HG03175 (cell line): ENCODE data around the gene PPIG.
"Not testable (repeated sequence)": the region's sequence is repeated elsewhere in the genome, so short reads cannot be mapped to it uniquely, and the experiment has no call there.

Experiments used
- ATAC-seq: cut with Tn5 transposase; IDR thresholded peaks from one replicate; pipeline ENCODE4 v1.9.1; 2021; ENCODE audit warnings: mild to moderate bottlenecking, moderate library complexity; ENCODE audit not compliant: unreplicated experiment

The PPIG gene

GRCh38 chr2:169584005-169584877 is at the start of gene PPIG:
Gene PPIG (plus strand): TSS chr2:169584351. CDS start chr2:169604042, 19,691 bp downstream.
- peak; percentile 91 for ATAC-seq

GRCh38 chr2:169539460-169539859 is 44.7 kb upstream of the PPIG start:
- ATAC-seq: not testable (repeated sequence)

GRCh38 chr2:169540146-169540545 is 44.0 kb upstream of the PPIG start:
- no peak for ATAC-seq

GRCh38 chr2:169542433-169542832 is 41.7 kb upstream of the PPIG start:
- no peak for ATAC-seq

GRCh38 chr2:169546756-169547155 is 37.4 kb upstream of the PPIG start:
- ATAC-seq: no peak

GRCh38 chr2:169561364-169561763 is 22.8 kb upstream of the PPIG start:
- ATAC-seq: no peak

- not testable (repeated sequence) for ATAC-seq
These were observed 22.1 kb upstream of the PPIG start for GRCh38 chr2:169562084-169562483.

- ATAC-seq: no peak
These were observed 21.6 kb upstream of the PPIG start for GRCh38 chr2:169562519-169562918.

- no peak for ATAC-seq
These were observed 18.5 kb upstream of the PPIG start for GRCh38 chr2:169565686-169566085.

- ATAC-seq: no peak
These were observed 14.2 kb upstream of the PPIG start for GRCh38 chr2:169569948-169570347.

- not testable (repeated sequence) for ATAC-seq
These were observed 13.4 kb upstream of the PPIG start for GRCh38 chr2:169570752-169571151.

- no peak for ATAC-seq
These were observed 12.6 kb upstream of the PPIG start for GRCh38 chr2:169571571-169571970.

GRCh38 chr2:169572189-169572588 is 12.0 kb upstream of the PPIG start:
- ATAC-seq: no peak

GRCh38 chr2:169572821-169573159 is 11.4 kb upstream of the PPIG start:
- no peak for ATAC-seq

GRCh38 chr2:169573160-169573973 is 10.8 kb upstream of the PPIG start, which contains the start of gene FASTKD1:
Gene FASTKD1 (minus strand): TSS chr2:169573865. CDS start chr2:169572029, 1,836 bp downstream.
- peak; percentile 99 for ATAC-seq

GRCh38 chr2:169573974-169574299 is 10.2 kb upstream of the PPIG start:
- no peak for ATAC-seq

- ATAC-seq: not testable (repeated sequence)
These were observed 9.6 kb upstream of the PPIG start for GRCh38 chr2:169574539-169574938.

- not testable (repeated sequence) for ATAC-seq
These were observed 8.9 kb upstream of the PPIG start for GRCh38 chr2:169575264-169575663.

GRCh38 chr2:169579044-169579443 is 5.1 kb upstream of the PPIG start:
- no peak for ATAC-seq

- not testable (repeated sequence) for ATAC-seq
These were observed 1.4 kb upstream of the PPIG start for GRCh38 chr2:169582552-169583266.

GRCh38 chr2:169583518-169583917 is 633 bp upstream of the PPIG start:
- ATAC-seq: no peak
